HG02852 (cell line): ENCODE measurements around the gene CX3CL1.

Experiments
- ATAC-seq: cut with Tn5 transposase; IDR thresholded peaks from one replicate; pipeline ENCODE4 v1.9.1; 2021; ENCODE audit warnings: mild to moderate bottlenecking, moderate library complexity; ENCODE audit not compliant: unreplicated experiment

The CX3CL1 gene

DNA sequence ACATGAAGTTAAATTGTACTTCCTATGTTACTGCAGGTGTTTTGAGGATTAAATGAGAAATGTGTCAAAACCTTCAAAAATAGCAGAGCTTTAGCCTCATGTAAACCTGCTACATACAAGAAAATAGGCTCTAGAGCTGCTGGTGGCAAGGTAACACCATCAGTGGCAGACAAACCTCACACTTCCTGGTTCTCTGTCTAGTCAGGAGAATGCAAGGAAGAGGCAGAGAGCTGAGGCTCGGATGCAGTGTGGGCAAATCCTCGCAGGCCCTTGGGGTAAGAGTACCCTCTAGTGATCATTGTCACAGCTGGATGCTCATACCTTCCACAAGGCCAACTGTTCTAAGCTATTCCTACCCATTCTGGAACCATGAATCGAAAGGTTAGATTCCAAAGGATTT is 60.7 kb downstream of the CX3CL1 start:
- ATAC-seq, result no peak

DNA sequence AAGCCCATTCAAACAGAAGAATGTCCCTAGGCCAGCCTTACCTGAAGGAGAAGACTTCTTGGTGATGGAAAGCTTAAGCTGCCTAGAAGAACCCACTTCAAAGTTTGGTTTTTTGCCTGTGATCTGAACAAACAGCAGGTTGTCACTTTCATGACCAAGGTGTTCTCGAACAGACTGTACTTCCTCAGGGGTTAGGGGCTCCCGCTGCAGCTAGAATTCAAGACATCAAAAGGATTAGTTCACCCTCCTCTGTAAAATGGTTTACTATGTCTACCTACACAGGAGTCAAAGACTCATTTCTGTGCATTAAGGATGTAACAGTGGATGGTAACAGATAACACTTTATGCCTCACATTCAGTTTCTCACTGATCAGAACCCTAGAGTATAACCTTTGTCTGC is 61.7 kb downstream of the CX3CL1 start:
- ATAC-seq, result no peak
